ENCODE measurements around the gene TSC22D4. TPM values are rescaled to one million over a fixed set of nuclear protein-coding genes. Genes with fewer than 3 reads are reported as not detected.

TSC22D4 gene
- total and polyA plus RNA-seq, 9 of the 15 experiments (the other 6 are each of a cell fraction or from before 2014, with no cell fraction given), result 0.37 to 107 (median 28.7) TPM

DNA sequence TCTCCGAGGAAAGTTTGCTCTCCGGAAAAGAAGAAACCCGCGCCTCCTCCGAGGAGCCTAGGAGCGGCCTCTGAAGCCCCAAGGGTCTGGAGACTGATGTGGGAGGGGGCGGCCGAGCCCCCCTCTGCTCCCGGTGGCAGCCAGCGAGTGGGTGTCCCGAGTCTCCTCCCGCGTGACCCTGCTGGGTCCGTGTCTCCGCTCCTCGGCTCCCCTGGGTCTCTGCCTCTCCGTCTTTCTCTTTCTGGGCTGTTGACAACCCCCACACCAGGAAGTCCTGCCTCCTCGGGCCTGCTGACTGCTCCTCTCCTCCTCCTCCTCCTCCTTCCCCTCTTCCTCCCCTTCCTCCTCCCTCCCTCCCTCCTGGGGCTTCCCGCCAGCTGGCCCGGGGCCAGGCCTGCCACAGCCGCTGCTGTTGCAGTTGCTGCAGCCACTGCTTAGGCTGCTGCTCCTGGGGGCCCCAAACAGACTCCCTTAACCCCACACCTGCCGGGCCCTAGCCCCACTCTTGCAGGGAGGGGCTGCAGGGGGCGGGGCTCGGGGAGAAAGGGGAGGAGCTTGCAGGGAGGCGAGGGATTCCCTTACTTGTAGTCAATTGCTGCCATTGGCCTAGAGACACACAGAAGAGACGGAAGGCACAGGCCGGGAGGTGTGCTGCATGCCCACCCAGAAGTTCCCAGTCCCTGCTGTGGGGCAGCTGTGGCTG is at the start of gene TSC22D4 (continued):
- TF ChIP-seq THAP7 (CRISPR knock-in tag; IDR thresholded peaks at IDR 0.05) (no peak), E4F1 (CRISPR knock-in tag; IDR thresholded peaks at IDR 0.05; ENCODE audit: borderline replicate concordance) (no peak), ZNF766 (CRISPR knock-in tag; conservative IDR thresholded peaks at IDR 0.05) (no peak), STAG1 (CRISPR knock-in tag; IDR thresholded peaks at IDR 0.05; ENCODE audit: borderline replicate concordance) (no peak), ZNF518B (CRISPR knock-in tag; IDR thresholded peaks at IDR 0.05) (no peak), ADNP (tag; IDR thresholded peaks at IDR 0.05) (no peak), SMC3 (conservative IDR thresholded peaks at IDR 0.05; ENCODE audit: insufficient read depth, low read depth, low read length) (no peak), NFYB (IDR thresholded peaks at IDR 0.05; ENCODE audit: extremely low read depth, insufficient read length) (no peak), ZNF561 (CRISPR knock-in tag; conservative IDR thresholded peaks at IDR 0.05) (no peak), PTTG1 (tag; IDR thresholded peaks at IDR 0.05; ENCODE audit: low read depth) (no peak), NFE2L1 (tag; IDR thresholded peaks at IDR 0.05; ENCODE audit: borderline replicate concordance, low read depth) (no peak), U2AF1 (optimal IDR thresholded peaks at IDR 0.05; ENCODE audit: low read depth, low read length) (no peak), SLC30A9 (CRISPR knock-in tag; IDR thresholded peaks at IDR 0.05) (no peak), ZSCAN32 (CRISPR knock-in tag; IDR thresholded peaks at IDR 0.05) (0 out of 2 replicates have a peak, but pooled peaks have one; percentile 39), C11orf30 (IDR thresholded peaks at IDR 0.05; ENCODE audit: low read depth) (peak; percentile 32; the same call in 1 of the 2 replicates), OTX1 (CRISPR knock-in tag; IDR thresholded peaks at IDR 0.05) (peak; percentile 73; the same call in 1 of the 2 replicates), E2F5 (CRISPR knock-in tag; IDR thresholded peaks at IDR 0.05) (no peak)
- TF ChIP-seq, protein P1, sequence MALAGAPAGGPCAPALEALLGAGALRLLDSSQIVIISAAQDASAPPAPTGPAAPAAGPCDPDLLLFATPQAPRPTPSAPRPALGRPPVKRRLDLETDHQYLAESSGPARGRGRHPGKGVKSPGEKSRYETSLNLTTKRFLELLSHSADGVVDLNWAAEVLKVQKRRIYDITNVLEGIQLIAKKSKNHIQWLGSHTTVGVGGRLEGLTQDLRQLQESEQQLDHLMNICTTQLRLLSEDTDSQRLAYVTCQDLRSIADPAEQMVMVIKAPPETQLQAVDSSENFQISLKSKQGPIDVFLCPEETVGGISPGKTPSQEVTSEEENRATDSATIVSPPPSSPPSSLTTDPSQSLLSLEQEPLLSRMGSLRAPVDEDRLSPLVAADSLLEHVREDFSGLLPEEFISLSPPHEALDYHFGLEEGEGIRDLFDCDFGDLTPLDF (CRISPR knock-in tag; IDR thresholded peaks at IDR 0.05), result no peak

Data from K562 (cell line).